Aorta (tissue), 5 donors: ENCODE measurements around the gene IL33. TPM values are rescaled to one million over a fixed set of nuclear protein-coding genes. Genes with fewer than 3 reads are reported as not detected.
A peak's percentile ranks its signal among the peaks of the same experiment; 100 is the strongest.

Source experiments
- ATAC-seq: fragments of 200-7000 bp; cut with Tn5 transposase; one replicate; pipeline ENCODE4 v1.9.1; 2022; ENCODE audit warnings: moderate library complexity; ENCODE audit not compliant: low FRiP score
- DNase-seq, 2 donors: peaks; one replicate each; pipeline ENCODE4 v3.0.0-alpha.2; 2020
- H3K27ac ChIP-seq, 2 donors: one replicate each; pipeline ENCODE4 v1.5.1; 2013; ENCODE audit warnings: low read length in 2 of 2, mild to moderate bottlenecking in 2 of 2, moderate library complexity in 2 of 2, control low read depth in 1 of 2, inconsistent platforms in 1 of 2, low read depth in 1 of 2
- H3K27me3 ChIP-seq, 2 donors: one replicate each; pipeline ENCODE4 v1.6.1; 2013; ENCODE audit warnings: control low read depth in 1 of 2, low read length in 1 of 2, mild to moderate bottlenecking in 1 of 2, moderate library complexity in 1 of 2; ENCODE audit not compliant: insufficient read depth in 2 of 2, control insufficient read depth in 1 of 2
- H3K36me3 ChIP-seq, 2 donors: one replicate each; pipeline ENCODE4 v1.6.1; 2013; ENCODE audit warnings: control low read depth in 1 of 2, low read length in 1 of 2, mild to moderate bottlenecking in 1 of 2; ENCODE audit not compliant: insufficient read depth in 2 of 2, control insufficient read depth in 1 of 2
- H3K4me1 ChIP-seq, 2 donors: one replicate each; pipeline ENCODE4 v1.6.1; 2013; ENCODE audit warnings: low read length in 2 of 2, control low read depth in 1 of 2, mild to moderate bottlenecking in 1 of 2, moderate library complexity in 1 of 2; ENCODE audit not compliant: insufficient read depth in 2 of 2, control insufficient read depth in 1 of 2
- H3K4me3 ChIP-seq, 2 donors: one replicate each; pipeline ENCODE4 v1.5.1; 2013; ENCODE audit warnings: low read length in 2 of 2, control low read depth in 1 of 2, mild to moderate bottlenecking in 1 of 2
- H3K9me3 ChIP-seq: one replicate; pipeline ENCODE4 v1.6.1; 2013; ENCODE audit warnings: mild to moderate bottlenecking, low read length; ENCODE audit not compliant: control insufficient read depth
- WGBS, 2 donors: extraction: QIAGEN DNeasy Blood & Tissue Kit; methylation state at CpG; one replicate each; pipeline ENCODE4 v1.1.7; 2013; 5-methylcytosine and 5-hydroxymethylcytosine counted together
- intact Hi-C, 2 donors: fragments of 100-400 bp; cut with DNase I; formaldehyde crosslinking; loops; one replicate each; pipeline versions ENCODE4 v1.14.2 to v1.15.0; 2022
- polyA plus RNA-seq, 2 donors: library from polyadenylated mRNA; stranded (reverse); fragments of 200-250 nt; gene quantifications; one replicate each; pipeline ENCODE4 v1.2.3, GENCODE V29; 2013
- total RNA-seq, 2 donors: library from RNA; stranded (reverse); fragmentation: NEBNext Ultra II Directional; extraction: Animal tissue kit (Norgen Biotek cat#: 25700); gene quantifications; one replicate each; pipeline ENCODE4 v1.2.1, GENCODE V29; 2021
- donor health status: healthy with polysubstance abuse.
- donor health status: Bipolar disorder and iron deficiency.
- donor health status: DM: no; HTN: no; CAD: no.
- donor health status: DM: no; HTN: no; CAD: no.
- donor health status: DM: yes; HTN: yes; CAD: no.

IL33 gene
- total and polyA plus RNA-seq, 4 donors: 53.0 to 178 (median 103) TPM

DNA sequence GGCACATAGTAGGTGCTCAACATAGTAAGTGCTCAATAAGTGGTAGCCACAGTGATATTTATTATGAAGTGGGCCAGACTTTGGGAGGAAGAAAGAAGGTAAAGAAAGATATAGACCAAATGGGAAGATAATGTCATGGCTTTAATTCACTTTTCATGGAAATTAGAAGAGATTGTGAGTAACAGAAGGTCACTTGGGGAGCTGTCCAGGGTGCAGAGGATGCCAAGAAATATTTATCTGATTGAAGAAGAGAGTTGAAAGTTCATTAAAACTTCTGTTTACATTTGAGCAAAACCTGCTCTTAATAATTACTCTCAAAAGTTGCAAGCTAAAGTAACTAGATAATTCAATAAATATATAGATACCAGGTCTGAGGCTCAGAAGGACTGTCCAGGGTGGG is 28.3 kb upstream of the IL33 start:
- H3K36me3 ChIP-seq: no peaks in the 10 kb centered on the region
- intact Hi-C loops: no loop called here
- ATAC-seq (no peak), DNase-seq (no peak)
- no peaks in the 10 kb centered on the region for H3K27me3 ChIP-seq
- H3K4me3 ChIP-seq: no peak overlapping the region
- H3K9me3 ChIP-seq: no peaks in the 10 kb centered on the region
- no peak overlapping the region for H3K27ac ChIP-seq
- peaks cover 0 to 3% of the 10 kb centered on the region in 2 donors for H3K4me1 ChIP-seq

DNA sequence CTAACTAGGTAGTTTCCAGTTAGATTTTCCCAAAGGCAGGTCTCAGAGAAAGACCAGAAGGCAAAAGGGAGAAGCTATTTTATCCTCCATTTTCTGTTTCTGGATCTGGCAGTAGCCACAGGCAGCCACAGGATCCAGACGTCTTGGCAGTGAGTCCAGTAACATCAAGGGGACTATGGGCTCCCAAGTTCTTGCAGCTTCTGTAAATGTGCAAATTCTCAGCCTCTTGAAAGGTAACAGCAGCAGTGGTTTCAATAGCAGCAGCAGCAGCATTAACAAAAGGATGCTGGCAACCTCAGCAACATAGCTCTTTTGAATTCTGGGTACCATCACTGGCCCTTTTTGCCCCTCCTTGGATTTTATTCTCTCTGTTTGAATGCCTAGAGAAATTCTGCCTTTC is 27.1 kb upstream of the IL33 start:
- H3K27me3 ChIP-seq: no peaks in the 10 kb centered on the region
- intact Hi-C loops: no loop called here
- H3K9me3 ChIP-seq: no peaks in the 10 kb centered on the region

GRCh38 chr9:6188906-6189305 is 26.7 kb upstream of the IL33 start:
- Histone ChIP-seq H3K9me3 (no peaks in the 10 kb centered on the region), H3K27me3 (no peaks in the 10 kb centered on the region), H3K36me3 (no peaks in the 10 kb centered on the region), H3K4me3 (no peak overlapping the region), H3K4me1 (peaks cover 0 to 3% of the 10 kb centered on the region in 2 donors), H3K27ac (no peak overlapping the region)
- no peak for DNase-seq
- ATAC-seq: no peak
- WGBS, 2 donors: 77 to 84% methylated on average over 3 of the region's 3 CpGs
- intact Hi-C loops: no loop called here

More for the DNA sequence above, 27.1 kb upstream of the IL33 start:
- 18 to 30% methylated on average over 1 of the region's 1 CpG for WGBS, 2 donors
- DNase-seq (no peak), ATAC-seq (no peak)
- Histone ChIP-seq H3K27ac (no peak overlapping the region), H3K4me1 (peaks cover 0 to 3% of the 10 kb centered on the region in 2 donors), H3K36me3 (no peaks in the 10 kb centered on the region), H3K4me3 (no peak overlapping the region)

- no peaks in the 10 kb centered on the region for H3K36me3 ChIP-seq
- H3K4me3 ChIP-seq: no peak overlapping the region
- no peak overlapping the region for H3K27ac ChIP-seq
- no peaks in the 10 kb centered on the region for H3K9me3 ChIP-seq
- no peaks in the 10 kb centered on the region for H3K27me3 ChIP-seq
- no peak for ATAC-seq
- DNase-seq: no peak
- WGBS, 2 donors: 84 to 85% methylated on average over 2 of the region's 2 CpGs
- no peaks in the 10 kb centered on the region for H3K4me1 ChIP-seq
- intact Hi-C loops: loop anchor here in 1 of 2 donors (5.0 kb wide), 1 partner anchor 112 kb away; no protein-coding TSS in a partner anchor
These were observed 20.7 kb upstream of the IL33 start for GRCh38 chr9:6194934-6195333.

DNA sequence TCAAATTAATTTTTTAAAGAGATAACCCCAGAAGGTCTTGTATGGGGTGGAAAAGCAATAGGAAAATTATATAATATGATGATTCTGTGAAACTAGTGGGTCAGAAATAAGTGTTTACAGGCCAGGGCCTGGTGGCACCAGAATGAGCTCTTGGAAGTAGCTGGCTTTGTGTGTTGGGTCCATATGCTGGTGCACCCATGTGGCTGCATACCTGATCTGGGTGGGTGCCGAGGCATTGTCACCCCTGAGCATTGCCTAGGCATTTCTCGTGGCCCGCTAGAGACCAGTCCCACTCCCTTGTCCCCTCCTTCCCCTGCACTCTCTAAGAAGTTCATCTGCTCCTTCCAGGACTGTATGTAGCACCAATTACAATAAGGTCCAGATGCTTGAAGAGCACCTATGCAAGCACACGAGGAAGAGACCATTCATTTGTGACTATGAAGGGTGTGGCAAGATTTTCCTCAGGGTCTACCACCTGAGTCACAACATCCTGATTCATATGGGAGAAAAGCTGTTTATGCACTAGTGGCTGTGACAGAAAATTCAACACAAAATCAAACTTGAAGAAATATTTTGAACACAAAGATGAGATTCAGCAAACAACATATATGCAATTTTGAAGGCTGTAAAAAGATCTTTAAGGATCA is 19.8 kb upstream of the IL33 start:
- Histone ChIP-seq H3K27ac (no peak overlapping the region), H3K4me3 (no peak overlapping the region), H3K9me3 (no peaks in the 10 kb centered on the region), H3K27me3 (no peaks in the 10 kb centered on the region), H3K4me1 (no peaks in the 10 kb centered on the region), H3K36me3 (no peaks in the 10 kb centered on the region)
- 88 to 92% methylated on average over 4 of the region's 4 CpGs for WGBS, 2 donors
- ATAC-seq (no peak), DNase-seq (no peak)
- intact Hi-C loops: loop anchor here (2.0 to 5.0 kb wide), 2 partner anchors 111 kb away; no protein-coding TSS in a partner anchor

DNA sequence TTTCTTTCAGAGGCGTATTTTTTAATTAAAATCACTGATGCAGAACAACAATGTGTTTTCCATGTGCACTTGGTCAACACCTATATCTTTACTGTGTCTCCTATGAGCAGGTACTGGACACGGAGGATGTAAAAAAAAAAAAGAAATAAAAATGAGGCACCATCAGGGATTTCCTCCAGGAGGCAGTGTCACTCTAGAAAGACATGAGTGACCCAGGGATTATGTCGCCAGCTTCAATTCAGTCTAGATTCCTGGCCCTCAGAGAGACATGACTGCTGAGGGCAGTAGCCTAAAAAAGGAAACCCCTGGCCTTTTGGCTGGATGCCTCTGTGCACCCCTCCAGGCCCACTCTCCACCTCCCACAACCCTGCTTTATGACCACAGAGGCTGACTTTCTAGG is 18.3 kb upstream of the IL33 start:
- no peaks in the 10 kb centered on the region for H3K36me3 ChIP-seq
- no peaks in the 10 kb centered on the region for H3K27me3 ChIP-seq
- DNase-seq (no peak), ATAC-seq (peak; percentile 76)
- intact Hi-C loops: loop anchor here (2.0 to 5.0 kb wide), 2 partner anchors 109 to 110 kb away; no protein-coding TSS in a partner anchor
- H3K4me3 ChIP-seq: no peak overlapping the region
- H3K9me3 ChIP-seq: no peaks in the 10 kb centered on the region
- 23 to 26% methylated on average over 3 of the region's 3 CpGs for WGBS, 2 donors
- H3K4me1 ChIP-seq: no peaks in the 10 kb centered on the region
- no peak overlapping the region for H3K27ac ChIP-seq

DNA sequence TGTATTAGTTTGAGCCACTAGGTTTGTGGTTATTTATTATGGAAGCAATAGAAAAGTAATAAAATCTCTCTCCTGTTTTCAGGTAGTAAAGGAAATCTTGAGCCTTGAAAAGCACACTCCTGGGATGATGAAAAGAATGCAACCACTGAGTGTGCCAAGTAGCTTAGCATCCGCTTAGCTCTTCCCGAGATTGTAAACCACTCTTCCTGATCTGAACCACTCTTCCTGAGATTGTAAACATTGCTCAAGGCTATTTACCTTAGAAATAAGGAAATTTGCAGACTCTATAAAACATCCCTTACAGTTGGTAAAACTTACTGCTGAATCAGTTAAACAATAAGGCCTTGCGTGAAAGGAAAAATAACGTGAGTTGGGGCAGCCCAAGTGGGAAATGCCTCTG is 17.4 kb upstream of the IL33 start:
- no peak for ATAC-seq
- 92 to 93% methylated on average over 4 of the region's 4 CpGs for WGBS, 2 donors
- intact Hi-C loops: loop anchor here (1.0 to 5.0 kb wide), 2 partner anchors 16 to 109 kb away; no protein-coding TSS in a partner anchor

GRCh38 chr9:6199596-6199995 is 16.0 kb upstream of the IL33 start:
- Histone ChIP-seq H3K27me3 (no peaks in the 10 kb centered on the region), H3K4me3 (no peak overlapping the region), H3K27ac (no peak overlapping the region), H3K36me3 (no peaks in the 10 kb centered on the region), H3K4me1 (no peaks in the 10 kb centered on the region), H3K9me3 (no peaks in the 10 kb centered on the region)
- no peak for DNase-seq
- no peak for ATAC-seq
- intact Hi-C loops: loop anchor here in 1 of 2 donors (5.0 kb wide), 1 partner anchor 108 kb away; no protein-coding TSS in a partner anchor
- WGBS, 2 donors: 70 to 79% methylated on average over 3 of the region's 3 CpGs

More for the DNA sequence above, 17.4 kb upstream of the IL33 start:
- DNase-seq: no peak
- no peaks in the 10 kb centered on the region for H3K4me1 ChIP-seq
- no peak overlapping the region for H3K27ac ChIP-seq
- no peak overlapping the region for H3K4me3 ChIP-seq
- no peaks in the 10 kb centered on the region for H3K36me3 ChIP-seq
- H3K9me3 ChIP-seq: no peaks in the 10 kb centered on the region
- H3K27me3 ChIP-seq: no peaks in the 10 kb centered on the region

DNA sequence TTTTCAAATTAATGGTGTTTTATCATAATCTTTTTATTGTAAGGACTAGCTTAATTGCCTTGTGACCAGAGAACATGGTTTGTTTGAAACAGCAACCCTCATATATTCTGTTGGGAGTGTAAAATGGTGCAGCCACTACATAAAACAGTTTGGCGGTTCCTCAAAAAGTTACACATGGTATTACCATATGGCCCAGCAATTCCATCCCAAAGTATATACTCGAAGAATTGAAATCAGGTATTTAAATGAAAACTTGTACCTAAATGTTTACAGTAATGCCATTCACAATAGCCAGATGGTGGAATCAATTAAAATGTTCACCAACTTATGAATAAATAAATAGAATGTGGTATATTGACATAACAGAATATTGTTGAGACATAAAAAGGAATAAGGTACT is 14.8 kb upstream of the IL33 start:
- DNase-seq: no peak
- WGBS, 2 donors: 95 to 96% methylated on average over 2 of the region's 2 CpGs
- no peaks in the 10 kb centered on the region for H3K9me3 ChIP-seq
- H3K27me3 ChIP-seq: no peaks in the 10 kb centered on the region
- H3K4me1 ChIP-seq: no peaks in the 10 kb centered on the region
- no peak overlapping the region for H3K4me3 ChIP-seq
- intact Hi-C loops: no loop called here
- no peaks in the 10 kb centered on the region for H3K36me3 ChIP-seq
- ATAC-seq: no peak
- no peak overlapping the region for H3K27ac ChIP-seq
